ENCODE data around the gene SMYD5. TPM values are rescaled to one million over a fixed set of nuclear protein-coding genes. Genes with fewer than 3 reads are reported as not detected.
"Not testable (repeated sequence)": the region's sequence is repeated elsewhere in the genome, so short reads cannot be mapped to it uniquely, and the experiment has no call there.

The SMYD5 gene
- polyA plus RNA-seq, 1 donor from 2014 or later, result 27.4 TPM

- H3K9me3 Mint-ChIP-seq, result peaks cover 0 to 5% (median 4%) of the 10 kb centered on the region in 3 donors
- no peak overlapping the region for H3K4me3 Mint-ChIP-seq
- peaks cover 12% of the 10 kb centered on the region for H3K27me3 Mint-ChIP-seq
- no peak overlapping the region for H3K27ac Mint-ChIP-seq
- peaks cover 0 to 2% (median 0%) of the 10 kb centered on the region in 3 donors for H3K4me1 Mint-ChIP-seq
- peaks cover 3% of the 10 kb centered on the region for H3K36me3 Mint-ChIP-seq
These were observed 28.1 kb upstream of the SMYD5 start for GRCh38 chr2:73185965-73186364.

- Mint-ChIP-seq H3K27ac (no peak overlapping the region), H3K27me3 (peaks cover 12% of the 10 kb centered on the region), H3K36me3 (peaks cover 3% of the 10 kb centered on the region), H3K4me3 (no peak overlapping the region), H3K4me1 (peaks cover 0 to 2% (median 0%) of the 10 kb centered on the region in 3 donors), H3K9me3 (peaks cover 0 to 5% (median 4%) of the 10 kb centered on the region in 3 donors)
These were observed 26.5 kb upstream of the SMYD5 start for GRCh38 chr2:73187549-73187948.

DNA sequence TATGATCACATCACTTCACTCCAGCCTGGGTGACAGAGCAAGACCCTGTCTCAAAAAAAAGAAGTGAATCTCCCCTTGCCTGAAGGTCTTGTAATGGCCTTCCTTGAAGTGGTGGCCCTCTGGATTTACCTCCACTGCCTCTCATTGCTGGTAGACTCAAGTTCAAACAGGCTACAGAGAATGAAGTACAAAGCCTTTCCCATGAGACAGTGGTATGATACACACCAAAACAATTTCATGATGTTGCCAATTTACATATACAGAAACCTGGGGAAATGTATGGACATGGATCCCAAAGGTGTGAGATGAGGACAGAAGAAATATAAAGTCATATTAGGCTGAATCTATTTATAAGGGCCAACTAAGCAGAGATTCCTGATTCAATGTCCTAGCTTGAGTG lies 16.5 kb upstream of the SMYD5 start:
- Mint-ChIP-seq H3K4me3 (no peak overlapping the region), H3K4me1 (peaks cover 0 to 5% (median 2%) of the 10 kb centered on the region in 3 donors), H3K36me3 (peaks cover 2% of the 10 kb centered on the region), H3K27ac (no peak overlapping the region), H3K27me3 (peaks cover 25% of the 10 kb centered on the region), H3K9me3 (peaks cover 0 to 3% (median 0%) of the 10 kb centered on the region in 3 donors)

- not testable (repeated sequence) for H3K4me1 Mint-ChIP-seq, H3K27ac Mint-ChIP-seq, H3K4me3 Mint-ChIP-seq, H3K36me3 Mint-ChIP-seq, H3K9me3 Mint-ChIP-seq
- H3K27me3 Mint-ChIP-seq, result peaks cover 38% of the 10 kb centered on the region
These were observed 13.8 kb upstream of the SMYD5 start for GRCh38 chr2:73200281-73200680.

DNA sequence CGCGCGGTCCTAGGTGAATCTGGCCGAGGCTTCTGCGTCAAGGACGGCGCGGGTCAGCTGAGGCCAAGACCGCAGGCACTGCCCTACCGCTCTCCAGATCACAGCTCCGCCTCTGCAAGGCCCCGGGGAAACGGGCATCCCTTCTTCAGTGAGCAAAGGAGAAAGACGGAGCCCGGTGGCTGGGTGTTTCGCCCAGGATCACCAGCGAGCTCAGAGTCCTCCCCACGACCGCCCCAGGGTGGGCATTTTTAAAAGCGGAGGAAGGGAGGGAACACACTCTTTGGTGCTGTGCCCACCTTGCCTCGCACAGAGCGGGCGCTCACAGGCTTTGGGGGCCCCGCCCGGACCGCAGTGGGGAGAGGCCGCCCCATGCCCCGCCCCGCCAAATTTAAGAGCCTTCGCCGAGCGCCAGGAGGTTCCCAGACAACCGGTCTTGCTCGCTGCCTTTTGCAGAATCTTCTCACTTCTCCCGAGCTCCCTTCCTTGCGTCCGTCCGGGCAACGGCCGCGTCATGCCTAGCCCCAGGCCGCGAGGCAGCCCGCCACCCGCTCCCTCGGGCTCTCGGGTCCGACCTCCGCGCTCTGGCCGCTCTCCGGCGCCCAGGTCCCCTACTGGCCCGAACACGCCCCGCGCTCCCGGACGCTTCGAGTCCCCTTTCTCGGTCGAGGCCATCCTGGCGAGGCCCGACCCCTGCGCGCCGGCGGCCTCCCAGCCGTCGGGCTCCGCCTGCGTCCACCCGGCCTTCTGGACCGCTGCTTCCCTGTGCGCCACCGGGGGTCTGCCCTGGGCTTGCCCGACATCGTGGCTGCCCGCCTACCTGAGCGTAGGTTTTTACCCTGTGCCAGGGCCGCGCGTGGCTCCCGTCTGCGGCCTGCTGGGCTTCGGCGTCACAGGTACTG lies 11.6 kb upstream of the SMYD5 start, which contains the start of gene NOTO:
Gene NOTO (plus strand): TSS at position 419 of the 899 bp plus-strand sequence. CDS start 93 bp downstream, at position 512.
- peaks cover 0 to 3% (median 0%) of the 10 kb centered on the region in 3 donors for H3K9me3 Mint-ChIP-seq
- H3K27ac Mint-ChIP-seq, result peak within 1 kb of the TSS in 1 of 3 donors; percentile 71
- H3K4me3 Mint-ChIP-seq, result peak within 1 kb of the TSS in 3 of 4 donors; percentile 23 to 41 (median 41)
- H3K36me3 Mint-ChIP-seq, result peaks cover 2% of the 10 kb centered on the region
- H3K4me1 Mint-ChIP-seq, result peaks cover 0 to 5% (median 2%) of the 10 kb centered on the region in 3 donors
- peaks cover 39% of the 10 kb centered on the region for H3K27me3 Mint-ChIP-seq

GRCh38 chr2:73203055-73203681 lies 10.9 kb upstream of the SMYD5 start:
- peaks cover 0 to 5% (median 2%) of the 10 kb centered on the region in 3 donors for H3K4me1 Mint-ChIP-seq
- H3K4me3 Mint-ChIP-seq, result peak overlapping the region in 1 of 4 donors; percentile 41
- peaks cover 36% of the 10 kb centered on the region for H3K27me3 Mint-ChIP-seq
- H3K9me3 Mint-ChIP-seq, result peaks cover 0 to 3% (median 0%) of the 10 kb centered on the region in 3 donors
- peak overlapping the region in 1 of 3 donors; percentile 71 for H3K27ac Mint-ChIP-seq
- H3K36me3 Mint-ChIP-seq, result peaks cover 2% of the 10 kb centered on the region

DNA sequence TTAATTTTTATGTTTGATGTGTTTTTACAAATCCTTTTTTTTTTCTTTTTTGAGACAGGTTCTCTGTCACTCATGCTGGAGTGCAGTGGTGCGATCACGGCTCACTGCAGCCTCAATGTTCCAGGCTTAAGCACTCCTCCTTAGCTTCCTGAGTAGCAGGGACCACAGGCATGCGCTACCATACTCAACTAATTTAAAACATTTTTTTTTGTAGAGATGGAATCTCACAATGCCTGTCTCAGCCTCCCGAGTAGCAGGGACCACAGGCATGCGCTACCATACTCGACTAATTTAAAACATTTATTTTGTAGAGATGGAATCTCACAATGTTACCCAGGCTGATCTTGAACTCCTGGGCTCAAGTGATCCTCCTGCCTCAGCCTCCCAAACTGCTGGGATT lies 8.4 kb upstream of the SMYD5 start:
- Mint-ChIP-seq H3K4me1 (peaks cover 0 to 5% (median 2%) of the 10 kb centered on the region in 3 donors), H3K36me3 (no peaks in the 10 kb centered on the region), H3K27me3 (peaks cover 28% of the 10 kb centered on the region), H3K4me3 (no peak overlapping the region), H3K9me3 (peaks cover 0 to 3% (median 0%) of the 10 kb centered on the region in 3 donors), H3K27ac (no peak overlapping the region)

DNA sequence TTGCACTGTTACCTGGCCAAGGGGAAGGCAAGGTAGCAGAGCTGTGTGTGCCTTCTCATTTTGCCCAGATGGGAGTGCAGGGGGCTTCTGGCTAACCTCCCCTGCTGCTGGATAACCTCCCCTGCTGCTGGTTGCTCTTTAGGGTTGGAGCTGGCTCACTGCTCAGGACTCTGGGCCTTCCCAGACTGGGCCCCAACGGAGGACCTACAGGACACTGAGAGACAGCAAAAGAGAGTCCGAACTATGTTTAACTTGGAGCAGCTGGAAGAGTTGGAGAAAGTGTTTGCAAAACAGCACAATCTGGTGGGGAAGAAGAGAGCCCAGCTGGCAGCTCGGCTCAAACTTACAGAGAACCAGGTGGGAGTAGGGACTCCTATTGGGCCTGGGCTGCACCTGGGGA lies 5.8 kb upstream of the SMYD5 start:
- Mint-ChIP-seq H3K27me3 (peaks cover 18% of the 10 kb centered on the region), H3K4me1 (peaks cover 4 to 8% (median 5%) of the 10 kb centered on the region in 3 donors), H3K9me3 (no peaks in the 10 kb centered on the region), H3K27ac (no peak overlapping the region), H3K4me3 (no peak overlapping the region), H3K36me3 (no peaks in the 10 kb centered on the region)

DNA sequence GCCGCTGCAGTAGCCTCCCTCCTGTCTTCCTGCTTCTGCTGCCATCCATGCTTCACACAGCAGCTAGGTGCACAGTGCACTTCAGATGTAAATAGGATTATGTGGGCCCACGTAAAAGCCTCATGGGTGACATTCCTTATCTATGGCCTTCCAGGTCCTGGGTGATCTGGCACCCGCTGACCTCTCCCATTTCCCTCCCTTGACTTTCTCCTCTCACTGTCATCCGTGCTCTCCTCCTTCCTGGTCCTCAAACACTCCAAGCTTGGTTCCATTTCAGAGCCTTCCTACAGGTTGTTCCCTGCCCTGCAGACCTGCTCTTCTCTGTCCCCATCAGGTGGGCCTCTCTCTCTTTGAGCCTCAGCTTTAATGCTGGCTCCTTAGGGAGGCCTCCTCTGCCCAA lies 4.0 kb upstream of the SMYD5 start:
- no peak overlapping the region for H3K27ac Mint-ChIP-seq

DNA sequence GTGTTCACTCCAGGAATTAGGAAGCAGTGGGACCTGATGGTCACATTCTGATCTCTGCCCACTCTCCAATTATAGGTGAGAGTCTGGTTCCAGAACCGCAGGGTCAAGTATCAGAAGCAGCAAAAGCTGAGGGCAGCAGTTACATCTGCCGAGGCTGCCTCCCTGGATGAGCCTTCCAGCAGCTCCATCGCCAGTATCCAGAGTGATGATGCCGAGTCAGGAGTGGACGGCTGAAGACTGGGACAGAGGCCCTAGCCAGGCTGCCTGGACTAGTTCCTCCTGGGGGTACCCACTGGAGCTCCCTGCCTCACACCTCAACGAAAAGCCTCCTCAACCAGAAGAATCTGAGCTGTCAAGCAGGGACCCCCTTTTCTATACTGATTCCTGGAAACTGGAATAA lies 3.3 kb upstream of the SMYD5 start:
- Mint-ChIP-seq H3K36me3 (no peaks in the 10 kb centered on the region), H3K4me1 (peaks cover 13 to 25% (median 22%) of the 10 kb centered on the region in 3 donors), H3K9me3 (no peaks in the 10 kb centered on the region), H3K27ac (no peak overlapping the region), H3K27me3 (peaks cover 4% of the 10 kb centered on the region), H3K4me3 (peak overlapping the region in 1 of 4 donors; percentile 10)

More for the DNA sequence above, 4.0 kb upstream of the SMYD5 start:
- Mint-ChIP-seq H3K4me1 (peaks cover 8 to 18% (median 15%) of the 10 kb centered on the region in 3 donors), H3K4me3 (no peak overlapping the region), H3K36me3 (no peaks in the 10 kb centered on the region), H3K9me3 (no peaks in the 10 kb centered on the region), H3K27me3 (peaks cover 8% of the 10 kb centered on the region)

DNA sequence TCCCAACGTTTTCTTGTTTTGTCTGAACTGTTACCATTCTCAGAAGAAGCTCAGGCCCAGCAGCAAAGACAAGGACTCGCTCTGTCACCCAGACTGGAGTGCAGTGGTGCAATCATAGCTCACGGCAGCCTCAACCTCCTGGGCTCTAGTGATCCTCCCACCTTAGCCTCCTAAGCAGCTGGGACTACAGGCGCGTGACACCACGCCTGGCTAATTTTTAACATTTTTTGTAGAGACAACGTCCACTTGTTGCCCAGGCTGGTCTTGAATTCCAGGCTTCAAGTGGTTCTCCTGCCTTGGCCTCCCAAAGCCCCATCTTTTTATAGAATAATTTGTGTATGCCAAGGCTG lies 2.0 kb upstream of the SMYD5 start:
- Mint-ChIP-seq H3K36me3 (no peaks in the 10 kb centered on the region), H3K4me3 (peak overlapping the region in 2 of 4 donors; percentile 61 to 81)

DNA sequence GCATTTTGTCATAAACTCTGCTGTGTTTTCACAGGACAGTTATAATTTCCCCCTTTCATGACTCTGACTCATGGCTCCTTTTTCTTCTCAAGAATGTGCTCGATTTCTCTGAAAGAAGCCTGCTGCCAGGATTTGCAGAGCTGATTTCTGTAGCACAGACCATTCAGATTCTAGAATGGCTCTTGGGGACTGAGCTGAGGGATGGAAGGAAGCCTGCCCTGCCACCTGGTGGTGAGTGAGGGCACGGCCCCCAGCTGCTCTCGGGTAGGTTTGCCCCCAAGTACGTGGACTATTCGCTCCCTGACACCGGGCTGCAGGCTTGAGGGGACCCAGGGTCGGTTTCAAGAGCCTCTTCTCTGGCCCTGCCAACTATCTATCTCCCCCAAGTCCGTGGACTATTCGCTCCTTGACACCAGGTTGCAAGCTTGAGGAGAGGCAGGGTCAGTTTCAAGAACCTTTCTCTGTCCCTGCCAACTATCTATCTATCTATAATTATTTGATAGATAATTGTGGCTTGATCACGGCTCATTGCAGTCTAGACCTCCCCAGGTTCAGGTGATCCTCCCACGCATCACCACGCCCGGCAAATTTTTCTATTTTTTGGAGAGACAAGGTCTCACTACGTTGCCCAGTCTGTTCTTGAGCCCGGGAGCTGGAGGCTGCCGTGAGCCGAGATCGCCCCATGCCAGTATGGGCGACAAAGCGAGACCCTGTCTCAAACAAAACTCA lies 1.4 kb upstream of the SMYD5 start:
- Mint-ChIP-seq H3K27me3 (peaks cover 4% of the 10 kb centered on the region), H3K4me1 (peaks cover 13 to 25% (median 24%) of the 10 kb centered on the region in 3 donors), H3K9me3 (no peaks in the 10 kb centered on the region), H3K27ac (peak overlapping the region in 2 of 3 donors; percentile 47 to 69), H3K36me3 (no peaks in the 10 kb centered on the region), H3K4me3 (peak overlapping the region; percentile 13 to 81 (median 56))

More for the DNA sequence above, 2.0 kb upstream of the SMYD5 start:
- Mint-ChIP-seq H3K9me3 (no peaks in the 10 kb centered on the region), H3K4me1 (peaks cover 13 to 25% (median 24%) of the 10 kb centered on the region in 3 donors), H3K27me3 (peaks cover 4% of the 10 kb centered on the region), H3K27ac (no peak overlapping the region)

DNA sequence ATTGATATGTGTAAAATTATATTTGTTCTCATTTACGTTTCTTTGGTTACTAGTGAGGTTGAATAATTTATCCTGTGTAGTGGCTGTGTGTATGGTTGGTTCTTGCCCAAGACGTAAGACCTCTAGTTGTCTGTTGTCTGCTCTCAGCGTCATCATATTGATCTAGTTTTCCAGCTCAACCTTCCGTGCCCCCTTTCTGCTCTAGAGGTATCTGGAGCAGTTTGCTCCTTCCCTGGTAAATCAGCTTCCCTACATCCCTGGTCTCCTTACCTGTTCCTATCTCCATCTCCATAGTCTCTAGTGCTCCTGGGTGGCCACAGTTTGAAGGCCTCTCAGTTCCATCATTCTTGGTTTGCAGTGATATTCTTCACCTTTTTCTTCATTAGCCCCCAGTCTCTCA lies 1.2 kb downstream of the SMYD5 start:
- peak overlapping the region; percentile 85 to 98 (median 94) for H3K4me3 Mint-ChIP-seq
- H3K27me3 Mint-ChIP-seq, result no peaks in the 10 kb centered on the region
- no peaks in the 10 kb centered on the region for H3K36me3 Mint-ChIP-seq
- no peaks in the 10 kb centered on the region for H3K9me3 Mint-ChIP-seq
- peak overlapping the region; percentile 19 to 91 (median 56) for H3K27ac Mint-ChIP-seq
- peaks cover 17 to 25% (median 24%) of the 10 kb centered on the region in 3 donors for H3K4me1 Mint-ChIP-seq

GRCh38 chr2:73217160-73217559 lies 3.1 kb downstream of the SMYD5 start:
- Mint-ChIP-seq H3K4me3 (peak overlapping the region in 2 of 4 donors; percentile 12 to 62), H3K9me3 (no peaks in the 10 kb centered on the region), H3K27me3 (no peaks in the 10 kb centered on the region), H3K4me1 (peaks cover 17 to 25% (median 24%) of the 10 kb centered on the region in 3 donors), H3K27ac (no peak overlapping the region), H3K36me3 (peaks cover 2% of the 10 kb centered on the region)
